ENCODE results near the gene FGF5. TPM values are rescaled to one million over a fixed set of nuclear protein-coding genes. Genes with fewer than 3 reads are reported as not detected.

The FGF5 gene
- total RNA-seq, 1 experiment from 2014 or later = not detected

DNA sequence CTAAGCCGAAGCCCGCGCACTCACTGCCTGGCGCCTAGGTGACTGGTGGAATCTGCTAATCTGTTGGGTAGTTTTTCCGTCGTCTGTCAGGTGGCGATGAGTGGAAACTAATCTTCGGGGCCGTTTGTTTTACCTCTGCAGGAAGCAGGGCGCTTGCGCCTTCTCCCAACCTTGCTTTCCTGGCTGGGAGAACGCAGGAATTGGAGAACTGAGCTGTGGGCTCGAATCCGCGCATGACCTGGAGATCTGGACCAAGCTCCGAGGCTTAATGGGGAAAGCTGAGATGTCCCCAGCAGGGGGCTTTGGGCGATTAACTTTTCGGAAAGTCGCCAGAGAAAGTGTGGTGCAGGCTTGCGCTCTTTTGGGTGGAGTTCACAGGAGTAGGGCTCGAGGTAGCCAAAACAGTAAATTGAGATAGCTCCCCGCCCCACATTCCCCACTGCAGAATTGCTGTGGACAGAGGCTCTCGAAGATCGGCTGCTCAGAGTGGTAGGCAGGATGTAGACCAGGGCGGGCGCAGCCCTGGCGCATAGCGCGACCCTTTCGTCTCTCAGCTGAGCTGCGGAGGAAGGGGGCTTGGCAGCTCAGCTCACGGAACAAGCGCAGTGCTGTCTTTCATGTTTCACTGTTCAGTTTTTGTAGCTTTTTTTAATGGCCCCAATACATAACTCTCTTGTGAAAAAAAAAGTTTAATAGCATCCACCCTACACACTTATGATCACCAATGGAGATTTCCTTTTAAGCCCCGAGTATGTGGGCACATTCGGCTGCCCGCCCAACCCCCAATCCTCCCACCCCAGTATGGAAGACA is 2.7 kb upstream of the FGF5 start:
- Histone ChIP-seq H3K4me1 (ENCODE audit: control insufficient read depth in 1 of 2, insufficient read depth in 2 of 2, low read length in 2 of 2) (no peaks in the 10 kb centered on the region), H2AFZ (ENCODE audit: low read depth, low read length, poor library complexity, severe bottlenecking) (no peak overlapping the region), H3K27me3 (ENCODE audit: insufficient read depth, low read length) (peaks cover 44% of the 10 kb centered on the region), H3K27ac (ENCODE audit: low read depth, low read length) (no peak overlapping the region), H3K9ac (ENCODE audit: low read length) (no peak overlapping the region), H3K79me2 (ENCODE audit: insufficient read depth, low read length) (no peaks in the 10 kb centered on the region), H3K4me3 (replicated peaks in 1 of 2; ENCODE audit: low read depth in 1 of 2, low read length in 2 of 2) (no peak overlapping the region), H4K20me1 (ENCODE audit: insufficient read depth) (no peaks in the 10 kb centered on the region), H3K9me2 (ENCODE audit: insufficient read depth) (no peaks in the 10 kb centered on the region), H3K4me2 (ENCODE audit: low read length) (no peak overlapping the region), H3K36me3 (ENCODE audit: control insufficient read depth in 1 of 2, insufficient read depth in 2 of 2, low read length in 2 of 2) (no peaks in the 10 kb centered on the region), H3K9me3 (ENCODE audit: control insufficient read depth in 1 of 2, insufficient read depth in 1 of 2, low read depth in 1 of 2, low read length in 2 of 2) (no peaks in the 10 kb centered on the region)
- no peak for ATAC-seq
- DNase-seq (ENCODE audit: low read depth, low spot score) = no peak
- TF ChIP-seq SP1 (IDR thresholded peaks at IDR 0.05; ENCODE audit: low read depth) (no peak), ELF1 (IDR thresholded peaks at IDR 0.05; ENCODE audit: borderline replicate concordance, low read depth) (no peak), FOSL1 (IDR thresholded peaks at IDR 0.05; ENCODE audit: low read depth) (no peak), POLR2AphosphoS5 (IDR thresholded peaks at IDR 0.05; ENCODE audit: low read depth, low read length) (no peak), RAD21 (IDR thresholded peaks at IDR 0.05; ENCODE audit: low read depth) (no peak), SIN3A (IDR thresholded peaks at IDR 0.05; ENCODE audit: low read depth) (no peak), CEBPB (IDR thresholded peaks at IDR 0.05; ENCODE audit: low read depth) (no peak), SRF (IDR thresholded peaks at IDR 0.05; ENCODE audit: low read depth) (no peak), YY1 (IDR thresholded peaks at IDR 0.05; ENCODE audit: extremely low read depth, insufficient replicate concordance, low read depth, low read length) (no peak), EGR1 (IDR thresholded peaks at IDR 0.05; ENCODE audit: low read depth) (no peak)
- TF ChIP-seq, protein P1, sequence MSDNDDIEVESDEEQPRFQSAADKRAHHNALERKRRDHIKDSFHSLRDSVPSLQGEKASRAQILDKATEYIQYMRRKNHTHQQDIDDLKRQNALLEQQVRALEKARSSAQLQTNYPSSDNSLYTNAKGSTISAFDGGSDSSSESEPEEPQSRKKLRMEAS (IDR thresholded peaks at IDR 0.05) = no peak
- intact Hi-C loops (cut with micrococcal nuclease) = no loop called here
- BruUV-seq (replicated peaks) = no TSS peak
- ChIA-PET CTCF (no interaction called here), RAD21 (ENCODE audit: low non-redundant PET in 1 of 2, low total read pairs in 2 of 2, uncharacterized antibody in 2 of 2, unreplicated experiment in 2 of 2) (no interaction called here), POLR2A (no interaction called here)

DNA sequence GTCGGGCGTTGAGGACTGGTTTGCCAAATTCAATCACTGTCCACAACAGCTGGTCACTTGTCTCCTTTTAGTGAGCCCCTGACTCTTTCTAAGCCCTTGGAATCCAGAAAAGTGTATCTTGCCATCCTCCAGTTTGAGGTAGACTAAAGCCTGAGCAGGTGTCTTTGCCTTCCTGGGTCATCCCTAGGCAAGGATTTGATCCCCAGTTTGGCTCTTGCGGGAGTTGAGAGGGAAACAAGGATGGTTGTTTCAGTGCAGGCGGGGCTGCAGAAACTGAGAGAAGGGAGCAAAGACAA is 2.2 kb upstream of the FGF5 start:
- H3K36me3 ChIP-seq (ENCODE audit: control insufficient read depth in 1 of 2, insufficient read depth in 2 of 2, low read length in 2 of 2) = no peaks in the 10 kb centered on the region
- no peak overlapping the region for H3K4me3 ChIP-seq (replicated peaks in 1 of 2; ENCODE audit: low read depth in 1 of 2, low read length in 2 of 2)
- H3K4me2 ChIP-seq (ENCODE audit: low read length) = no peak overlapping the region
- no peaks in the 10 kb centered on the region for H3K79me2 ChIP-seq (ENCODE audit: insufficient read depth, low read length)
- ATAC-seq (no peak), DNase-seq (ENCODE audit: low read depth, low spot score) (no peak)
- ChIA-PET RAD21 (ENCODE audit: low non-redundant PET in 1 of 2, low total read pairs in 2 of 2, uncharacterized antibody in 2 of 2, unreplicated experiment in 2 of 2) (no interaction called here), CTCF (no interaction called here), POLR2A (no interaction called here)
- H3K27ac ChIP-seq (ENCODE audit: low read depth, low read length) = no peak overlapping the region
- intact Hi-C loops (cut with micrococcal nuclease) = no loop called here
- no peaks in the 10 kb centered on the region for H3K9me3 ChIP-seq (ENCODE audit: control insufficient read depth in 1 of 2, insufficient read depth in 1 of 2, low read depth in 1 of 2, low read length in 2 of 2)
- H3K9me2 ChIP-seq (ENCODE audit: insufficient read depth) = no peaks in the 10 kb centered on the region
- H3K27me3 ChIP-seq (ENCODE audit: insufficient read depth, low read length) = peaks cover 44% of the 10 kb centered on the region
- H2AFZ ChIP-seq (ENCODE audit: low read depth, low read length, poor library complexity, severe bottlenecking) = no peak overlapping the region
- no peaks in the 10 kb centered on the region for H3K4me1 ChIP-seq (ENCODE audit: control insufficient read depth in 1 of 2, insufficient read depth in 2 of 2, low read length in 2 of 2)
- H3K9ac ChIP-seq (ENCODE audit: low read length) = no peak overlapping the region
- no TSS peak for BruUV-seq (replicated peaks)
- H4K20me1 ChIP-seq (ENCODE audit: insufficient read depth) = no peaks in the 10 kb centered on the region
- TF ChIP-seq ZNF274 (IDR thresholded peaks at IDR 0.05; ENCODE audit: low read depth, low read length) (no peak), FOSL1 (IDR thresholded peaks at IDR 0.05; ENCODE audit: low read depth) (no peak), EZH2 (IDR thresholded peaks at IDR 0.05) (no peak), RAD21 (IDR thresholded peaks at IDR 0.05; ENCODE audit: low read depth) (no peak), EGR1 (IDR thresholded peaks at IDR 0.05; ENCODE audit: low read depth) (no peak), YY1 (IDR thresholded peaks at IDR 0.05; ENCODE audit: extremely low read depth, insufficient replicate concordance, low read depth, low read length) (no peak), POLR2A (IDR thresholded peaks at IDR 0.05; ENCODE audit: borderline replicate concordance, extremely low read depth, insufficient read depth, insufficient read length) (no peak), POLR2AphosphoS5 (IDR thresholded peaks at IDR 0.05; ENCODE audit: low read depth, low read length) (no peak), SRF (IDR thresholded peaks at IDR 0.05; ENCODE audit: low read depth) (no peak), TCF7L2 (IDR thresholded peaks at IDR 0.05; ENCODE audit: borderline replicate concordance, extremely low read depth, insufficient read depth, insufficient read length) (no peak), CBX3 (IDR thresholded peaks at IDR 0.05; ENCODE audit: low read depth) (no peak), SIN3A (IDR thresholded peaks at IDR 0.05; ENCODE audit: low read depth) (no peak)
- TF ChIP-seq, protein P2, sequence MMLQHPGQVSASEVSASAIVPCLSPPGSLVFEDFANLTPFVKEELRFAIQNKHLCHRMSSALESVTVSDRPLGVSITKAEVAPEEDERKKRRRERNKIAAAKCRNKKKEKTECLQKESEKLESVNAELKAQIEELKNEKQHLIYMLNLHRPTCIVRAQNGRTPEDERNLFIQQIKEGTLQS (IDR thresholded peaks at IDR 0.05) = no peak
- TF ChIP-seq, protein P3, sequence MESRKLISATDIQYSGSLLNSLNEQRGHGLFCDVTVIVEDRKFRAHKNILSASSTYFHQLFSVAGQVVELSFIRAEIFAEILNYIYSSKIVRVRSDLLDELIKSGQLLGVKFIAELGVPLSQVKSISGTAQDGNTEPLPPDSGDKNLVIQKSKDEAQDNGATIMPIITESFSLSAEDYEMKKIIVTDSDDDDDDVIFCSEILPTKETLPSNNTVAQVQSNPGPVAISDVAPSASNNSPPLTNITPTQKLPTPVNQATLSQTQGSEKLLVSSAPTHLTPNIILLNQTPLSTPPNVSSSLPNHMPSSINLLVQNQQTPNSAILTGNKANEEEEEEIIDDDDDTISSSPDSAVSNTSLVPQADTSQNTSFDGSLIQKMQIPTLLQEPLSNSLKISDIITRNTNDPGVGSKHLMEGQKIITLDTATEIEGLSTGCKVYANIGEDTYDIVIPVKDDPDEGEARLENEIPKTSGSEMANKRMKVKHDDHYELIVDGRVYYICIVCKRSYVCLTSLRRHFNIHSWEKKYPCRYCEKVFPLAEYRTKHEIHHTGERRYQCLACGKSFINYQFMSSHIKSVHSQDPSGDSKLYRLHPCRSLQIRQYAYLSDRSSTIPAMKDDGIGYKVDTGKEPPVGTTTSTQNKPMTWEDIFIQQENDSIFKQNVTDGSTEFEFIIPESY (IDR thresholded peaks at IDR 0.05; ENCODE audit: extremely low read depth, insufficient replicate concordance, low read length) = no peak
